ENCODE data around the gene SEMA4B. TPM values are rescaled to one million over a fixed set of nuclear protein-coding genes. Genes with fewer than 3 reads are reported as not detected.

Gene SEMA4B
- total RNA-seq, 2 donors from 2014 or later = 8.9 to 19.1 TPM

DNA sequence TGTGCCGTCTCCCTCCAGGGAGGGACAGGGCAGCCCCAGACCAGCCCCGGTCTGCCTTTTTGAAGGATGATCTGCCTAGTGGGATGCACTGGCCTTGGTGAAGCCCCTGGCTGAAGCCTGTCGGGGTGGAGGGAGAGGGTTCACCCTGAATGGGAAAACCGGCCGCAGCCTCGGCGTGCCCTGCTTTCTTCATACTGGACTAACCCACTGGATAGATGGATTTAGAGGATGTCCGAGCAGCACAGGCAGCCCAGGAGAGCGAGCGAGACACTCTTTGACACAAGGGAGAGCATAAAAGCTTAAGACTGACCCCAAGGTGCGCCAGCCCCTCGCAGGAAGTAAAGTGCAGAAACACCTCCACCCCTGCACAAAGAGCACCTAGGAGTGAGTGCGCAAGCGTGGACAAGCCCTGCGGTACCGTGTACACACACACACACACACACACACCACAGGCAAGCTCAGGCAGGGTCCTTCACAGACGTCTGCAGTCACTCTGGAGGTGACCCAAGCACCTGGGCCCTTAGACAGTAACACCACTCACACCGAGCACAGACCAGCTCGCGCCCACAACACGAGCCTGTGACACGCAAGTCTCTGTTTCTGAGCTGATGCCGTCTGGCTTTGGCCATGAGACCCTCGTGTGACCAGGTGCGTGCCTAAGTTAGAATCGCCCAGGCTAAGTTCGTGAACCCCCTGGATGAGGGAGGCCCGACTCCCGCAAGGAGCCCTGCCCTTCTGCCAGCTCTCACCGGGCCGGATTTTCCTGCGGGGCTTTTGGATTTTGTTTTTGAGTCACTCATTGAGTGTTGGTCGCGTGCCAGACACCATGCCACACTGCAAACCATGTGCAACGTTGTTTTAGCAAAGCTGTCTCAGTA lies 11.3 kb downstream of the SEMA4B start:
- no peak for ATAC-seq
- DNase-seq (ENCODE audit: low spot score in 2 of 2) = no peak
- H3K9me3 Mint-ChIP-seq = no peaks in the 10 kb centered on the region
- H3K27ac Mint-ChIP-seq = peak overlapping the region in 1 of 2 donors; percentile 65
- H3K36me3 Mint-ChIP-seq = no peaks in the 10 kb centered on the region

DNA sequence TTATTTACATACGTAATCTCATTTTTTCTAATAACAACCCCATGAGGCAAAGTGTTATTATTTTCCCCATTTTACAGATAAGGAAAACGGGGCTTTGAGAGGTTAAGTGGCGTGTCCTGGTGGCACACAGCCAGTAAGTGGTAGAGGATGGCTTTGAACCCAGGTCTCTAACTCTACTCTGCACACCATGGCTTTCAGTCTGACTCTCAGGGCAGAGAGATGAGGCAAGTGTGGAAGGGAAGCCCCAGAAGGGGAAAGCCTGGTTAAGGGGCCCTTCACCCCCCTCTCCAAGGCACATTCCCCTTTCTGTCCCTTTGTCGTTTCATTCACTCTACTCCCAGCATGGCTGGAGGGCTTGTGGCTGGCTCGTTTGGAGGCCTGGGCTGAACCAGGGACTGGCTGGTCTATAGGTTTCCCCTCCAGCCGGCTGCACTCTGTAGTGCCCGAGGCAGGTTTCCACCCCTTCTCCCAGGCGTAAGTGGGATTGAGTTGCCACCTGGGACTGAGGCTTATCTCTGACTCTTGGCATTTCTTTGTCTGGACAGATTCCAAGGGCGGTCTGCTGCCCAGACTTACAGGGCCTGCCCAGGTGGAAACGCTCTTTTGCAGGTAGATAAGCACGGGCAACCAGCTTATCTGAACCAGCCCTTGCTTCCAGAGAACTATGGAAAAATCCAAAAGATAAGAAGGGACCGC lies 12.1 kb downstream of the SEMA4B start:
- ATAC-seq (no peak), DNase-seq (ENCODE audit: low spot score in 2 of 2) (no peak)
- Mint-ChIP-seq H3K27ac (no peak overlapping the region), H3K36me3 (no peaks in the 10 kb centered on the region), H3K9me3 (no peaks in the 10 kb centered on the region)

- no peaks in the 10 kb centered on the region for H3K9me3 Mint-ChIP-seq
- DNase-seq (ENCODE audit: low spot score in 2 of 2) (no peak), ATAC-seq (no peak)
- no peak overlapping the region for H3K27ac Mint-ChIP-seq
- no peaks in the 10 kb centered on the region for H3K36me3 Mint-ChIP-seq
These were observed 12.7 kb downstream of the SEMA4B start for GRCh38 chr15:90213818-90214204.

- Mint-ChIP-seq H3K36me3 (no peaks in the 10 kb centered on the region), H3K9me3 (no peaks in the 10 kb centered on the region), H3K27ac (peak overlapping the region in 1 of 2 donors; percentile 58)
- DNase-seq (ENCODE audit: low spot score in 2 of 2) (no peak), ATAC-seq (no peak)
These were observed 13.5 kb downstream of the SEMA4B start for GRCh38 chr15:90214553-90215196.

DNA sequence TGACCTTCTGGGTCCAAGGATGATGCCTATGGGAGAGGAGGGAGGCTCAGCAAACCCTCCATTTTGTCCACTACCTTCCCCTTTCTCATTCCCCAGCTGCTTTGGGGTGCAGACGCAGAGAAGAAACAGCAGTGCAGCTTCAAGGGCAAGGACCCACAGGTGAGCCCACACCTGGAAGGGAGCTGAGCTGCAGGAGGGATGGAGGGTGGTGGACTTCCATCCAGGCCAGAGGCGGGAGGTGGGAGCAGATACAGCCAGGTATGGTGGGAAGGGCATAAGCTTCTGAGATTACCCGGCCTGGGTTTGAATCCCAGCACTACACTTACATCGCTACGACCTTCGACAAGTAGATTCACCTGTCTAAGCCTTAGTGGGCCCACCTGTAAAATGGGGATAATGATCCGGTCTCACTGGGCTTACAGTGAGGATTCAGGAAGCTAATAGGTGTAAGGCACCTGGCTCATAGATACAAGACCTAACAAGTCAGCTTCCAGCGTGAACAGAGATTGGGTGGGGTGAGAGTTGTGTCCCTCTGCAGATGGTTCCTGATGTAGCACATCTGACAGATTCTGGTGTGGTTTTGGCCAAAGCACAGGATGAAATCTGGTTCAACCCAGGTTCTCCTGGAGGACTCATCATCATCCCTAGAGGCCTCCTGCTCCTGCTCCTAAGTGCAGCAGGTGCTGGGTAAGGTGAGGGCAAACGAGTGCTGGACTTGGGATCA lies 16.7 kb downstream of the SEMA4B start:
- ATAC-seq = no peak
- H3K27ac Mint-ChIP-seq = peak overlapping the region in 1 of 2 donors; percentile 41
- H3K36me3 Mint-ChIP-seq = no peaks in the 10 kb centered on the region

DNA sequence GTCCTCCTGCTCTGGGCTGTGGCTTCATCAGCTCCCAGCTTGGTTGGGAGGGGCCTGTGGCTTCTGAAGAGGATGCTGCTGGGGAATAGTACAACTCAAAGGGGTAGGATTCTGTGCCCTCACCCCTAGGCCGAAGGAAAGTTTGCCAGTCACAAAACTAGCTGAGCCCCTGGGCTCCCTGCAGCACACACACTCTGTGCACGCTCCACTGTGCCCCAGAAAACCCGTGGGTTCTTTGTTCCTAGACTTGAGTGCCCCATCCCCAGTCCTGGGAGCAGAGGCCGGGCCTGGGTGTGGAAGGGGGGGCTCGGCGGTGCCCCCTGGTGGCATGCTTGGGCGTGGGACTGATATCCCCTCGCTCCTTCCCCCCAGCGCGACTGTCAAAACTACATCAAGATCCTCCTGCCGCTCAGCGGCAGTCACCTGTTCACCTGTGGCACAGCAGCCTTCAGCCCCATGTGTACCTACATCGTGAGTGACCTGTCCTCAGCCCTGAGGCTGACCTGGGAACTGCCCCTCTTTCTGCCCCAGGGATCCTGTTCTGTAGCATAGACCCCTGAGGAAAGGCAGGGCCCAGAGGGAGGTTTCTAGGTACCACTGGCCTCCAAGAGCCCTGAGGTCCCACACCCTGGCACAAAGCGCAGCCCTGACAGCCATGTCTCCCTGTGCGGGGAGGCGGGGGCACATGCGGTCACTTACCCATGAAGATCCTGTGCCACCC lies 18.5 kb downstream of the SEMA4B start:
- ATAC-seq = peak; percentile 63 to 81
- peak overlapping the region in 1 of 2 donors; percentile 2 for H3K27ac Mint-ChIP-seq
- DNase-seq (ENCODE audit: low spot score in 2 of 2) = peak in 1 of 2 donors; percentile 71
- no peaks in the 10 kb centered on the region for H3K36me3 Mint-ChIP-seq
- no peaks in the 10 kb centered on the region for H3K9me3 Mint-ChIP-seq

More for the DNA sequence above, 16.7 kb downstream of the SEMA4B start:
- no peaks in the 10 kb centered on the region for H3K9me3 Mint-ChIP-seq
- no peak for DNase-seq (ENCODE audit: low spot score in 2 of 2)

- no peaks in the 10 kb centered on the region for H3K36me3 Mint-ChIP-seq
- ATAC-seq = peak; percentile 50 to 66
- H3K9me3 Mint-ChIP-seq = no peaks in the 10 kb centered on the region
These were observed 20.2 kb downstream of the SEMA4B start for GRCh38 chr15:90221246-90221900.

DNA sequence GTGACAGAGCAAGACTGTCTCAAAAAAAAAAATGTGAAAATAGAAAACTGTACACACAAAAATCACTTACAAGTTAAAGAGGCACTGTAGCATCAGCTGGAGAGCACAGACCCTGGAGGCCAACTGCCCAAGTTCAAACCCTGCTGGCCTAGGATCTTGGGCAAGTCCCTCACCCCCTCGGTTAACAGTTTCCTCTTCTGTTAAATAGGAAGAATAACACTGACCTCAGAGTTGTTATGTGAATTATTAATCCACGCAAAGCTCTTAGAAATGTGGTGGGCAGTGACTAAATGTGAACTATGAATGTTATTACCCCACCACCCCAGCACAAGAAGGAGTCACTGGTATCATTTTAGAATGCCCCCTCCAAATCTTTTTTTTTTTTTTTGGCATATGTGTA lies 21.4 kb downstream of the SEMA4B start:
- DNase-seq (ENCODE audit: low spot score in 2 of 2) = no peak
- ATAC-seq = no peak
- H3K9me3 Mint-ChIP-seq = no peaks in the 10 kb centered on the region
- H3K36me3 Mint-ChIP-seq = no peaks in the 10 kb centered on the region
- no peak overlapping the region for H3K27ac Mint-ChIP-seq

More at GRCh38 chr15:90221246-90221900, 20.2 kb downstream of the SEMA4B start:
- no peak overlapping the region for H3K27ac Mint-ChIP-seq
- peak in 1 of 2 donors; percentile 41 for DNase-seq (ENCODE audit: low spot score in 2 of 2)

DNA sequence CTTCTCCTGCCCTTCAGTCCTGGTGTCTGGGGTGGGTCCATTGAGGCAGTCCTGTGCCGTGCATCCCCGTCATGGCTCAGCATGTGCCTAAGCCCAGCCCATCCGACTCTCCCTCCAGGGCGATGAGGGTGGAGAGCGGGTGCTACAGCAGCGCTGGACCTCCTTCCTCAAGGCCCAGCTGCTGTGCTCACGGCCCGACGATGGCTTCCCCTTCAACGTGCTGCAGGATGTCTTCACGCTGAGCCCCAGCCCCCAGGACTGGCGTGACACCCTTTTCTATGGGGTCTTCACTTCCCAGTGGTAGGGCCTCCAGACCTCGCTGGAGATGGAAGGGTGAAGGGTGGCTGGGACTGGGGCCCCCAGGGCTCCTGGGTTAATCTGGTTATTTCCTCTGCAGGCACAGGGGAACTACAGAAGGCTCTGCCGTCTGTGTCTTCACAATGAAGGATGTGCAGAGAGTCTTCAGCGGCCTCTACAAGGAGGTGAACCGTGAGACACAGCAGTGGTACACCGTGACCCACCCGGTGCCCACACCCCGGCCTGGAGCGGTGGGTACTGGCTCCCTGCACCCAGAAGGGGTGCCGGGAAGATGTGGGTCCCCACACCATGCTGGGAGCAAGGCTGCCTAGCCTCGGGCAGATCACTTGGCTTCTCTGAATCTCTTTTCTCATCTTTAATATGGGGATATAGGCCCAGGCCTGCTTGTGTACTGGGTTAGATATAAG lies 22.5 kb downstream of the SEMA4B start:
- Mint-ChIP-seq H3K27ac (no peak overlapping the region), H3K9me3 (no peaks in the 10 kb centered on the region), H3K36me3 (no peaks in the 10 kb centered on the region)
- ATAC-seq (no peak), DNase-seq (ENCODE audit: low spot score in 2 of 2) (no peak)

DNA sequence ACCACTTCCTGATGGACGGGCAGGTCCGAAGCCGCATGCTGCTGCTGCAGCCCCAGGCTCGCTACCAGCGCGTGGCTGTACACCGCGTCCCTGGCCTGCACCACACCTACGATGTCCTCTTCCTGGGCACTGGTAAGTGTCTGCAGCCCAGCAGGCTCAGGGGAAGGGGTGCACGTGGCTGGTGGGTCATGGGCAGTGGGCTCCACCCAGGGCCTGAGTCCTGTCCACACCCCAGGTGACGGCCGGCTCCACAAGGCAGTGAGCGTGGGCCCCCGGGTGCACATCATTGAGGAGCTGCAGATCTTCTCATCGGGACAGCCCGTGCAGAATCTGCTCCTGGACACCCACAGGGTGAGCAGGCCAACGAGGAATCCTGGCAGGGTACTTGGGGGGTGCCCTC lies 23.9 kb downstream of the SEMA4B start:
- DNase-seq (ENCODE audit: low spot score in 2 of 2) (no peak), ATAC-seq (no peak)
- Mint-ChIP-seq H3K9me3 (no peaks in the 10 kb centered on the region), H3K36me3 (peaks cover 0 to 3% of the 10 kb centered on the region in 2 donors), H3K27ac (no peak overlapping the region)

GRCh38 chr15:90225504-90226234 lies 24.5 kb downstream of the SEMA4B start:
- peaks cover 0 to 9% of the 10 kb centered on the region in 2 donors for H3K36me3 Mint-ChIP-seq
- peak overlapping the region in 1 of 2 donors; percentile 8 for H3K27ac Mint-ChIP-seq
- no peak for DNase-seq (ENCODE audit: low spot score in 2 of 2)
- no peaks in the 10 kb centered on the region for H3K9me3 Mint-ChIP-seq
- no peak for ATAC-seq

DNA sequence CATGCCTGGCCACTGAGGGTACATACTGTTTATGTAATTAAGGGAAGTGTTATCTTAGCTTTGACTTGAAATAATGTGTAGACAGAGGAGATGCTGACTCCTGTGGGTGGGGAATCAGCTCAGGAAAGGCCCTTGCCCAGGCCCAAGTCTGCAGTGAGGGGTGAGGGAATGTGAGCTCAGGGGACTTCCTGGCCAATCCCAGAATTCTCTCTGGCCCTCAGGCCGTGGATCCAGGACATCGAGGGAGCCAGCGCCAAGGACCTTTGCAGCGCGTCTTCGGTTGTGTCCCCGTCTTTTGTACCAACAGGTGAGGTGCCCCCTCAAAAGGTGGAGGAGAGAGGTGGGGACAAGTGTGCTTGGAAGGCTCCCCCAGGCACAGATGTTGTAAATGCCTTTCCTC lies 26.2 kb downstream of the SEMA4B start:
- DNase-seq (ENCODE audit: low spot score in 2 of 2) (no peak), ATAC-seq (no peak)
- peak overlapping the region in 1 of 2 donors; percentile 29 for H3K27ac Mint-ChIP-seq
- no peaks in the 10 kb centered on the region for H3K9me3 Mint-ChIP-seq
- H3K36me3 Mint-ChIP-seq = peaks cover 12 to 22% of the 10 kb centered on the region in 2 donors

- ATAC-seq (no peak), DNase-seq (ENCODE audit: low spot score in 2 of 2) (no peak)
- no peaks in the 10 kb centered on the region for H3K9me3 Mint-ChIP-seq
- H3K27ac Mint-ChIP-seq = peak overlapping the region in 1 of 2 donors; percentile 36
- H3K36me3 Mint-ChIP-seq = peaks cover 19 to 29% of the 10 kb centered on the region in 2 donors
These were observed 27.0 kb downstream of the SEMA4B start for GRCh38 chr15:90227816-90228772.

All from activated naive CD4-positive, alpha-beta T cell treated with anti-CD3 and anti-CD28 coated beads, Interleukin-2, amount 50 U/mL, for 72 hours (primary cell).